OCI-LY7 (cell line): Measurements from ENCODE around the gene ELP4.

Experiments
- CTCF ChIP-seq: fragments of 200-600 bp; sonication (generic); conservative IDR thresholded peaks from 2 replicates; pipeline ENCODE4 v1.5.1; 2014; ENCODE audit warnings: mild to moderate bottlenecking, antibody characterized with exemption, low read length, moderate library complexity, mixed read lengths
- EZH2phosphoT487 ChIP-seq: fragments of 200-600 bp; sonication (generic); IDR thresholded peaks from 2 replicates; pipeline ENCODE4 v1.6.1; 2018; ENCODE audit warnings: low read depth, borderline replicate concordance, mild to moderate bottlenecking, mixed run types, antibody characterized with exemption, low read length, moderate library complexity, mixed read lengths

DNA sequence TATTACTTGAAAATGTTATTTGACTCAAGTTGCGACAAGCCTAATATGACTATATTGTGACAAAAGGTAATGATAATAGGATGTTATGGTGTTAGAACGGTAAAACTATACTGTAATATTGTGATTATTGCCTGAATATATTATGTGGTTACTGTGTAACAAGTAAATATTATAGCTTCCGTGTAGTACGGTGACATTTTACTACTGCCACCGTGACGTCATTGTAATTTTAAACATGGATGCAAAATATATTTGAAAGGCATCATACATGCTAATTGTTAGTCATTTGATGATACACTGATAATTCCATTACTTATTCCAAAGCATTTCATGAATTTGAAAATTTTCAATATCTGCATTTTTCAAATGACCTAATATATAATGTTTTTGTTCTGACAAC, 2.5 kb downstream of the ELP4 start:
- TF ChIP-seq CTCF (no peak), EZH2phosphoT487 (no peak)
